ENCODE results near the gene LRRK1.

DNA sequence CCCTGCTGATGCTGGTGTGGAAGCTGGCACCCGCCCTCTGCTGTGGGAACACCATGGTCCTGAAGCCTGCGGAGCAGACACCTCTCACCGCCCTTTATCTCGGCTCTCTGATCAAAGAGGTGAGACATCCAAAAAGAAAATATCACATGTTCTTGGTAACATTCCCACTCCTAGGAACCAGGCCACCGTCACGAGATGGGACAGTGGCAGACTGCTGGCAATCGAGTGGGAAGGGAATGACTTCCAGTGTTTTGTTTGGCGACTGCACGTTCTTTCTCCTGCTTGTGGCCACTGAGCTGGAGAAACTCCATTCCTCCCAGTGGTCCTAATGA lies 25.2 kb upstream of the LRRK1 start:
- TF ChIP-seq POLR2AphosphoS5 (IDR thresholded peaks at IDR 0.05; ENCODE audit: insufficient read depth in 1 of 2, low read depth in 1 of 2), result no peak
- TF ChIP-seq CTCF (IDR thresholded peaks at IDR 0.05), result no peak
